Adrenal gland (tissue), 12 donors: ENCODE data around the gene PIN4. TPM values are rescaled to one million over a fixed set of nuclear protein-coding genes. Genes with fewer than 3 reads are reported as not detected.
"Not testable (repeated sequence)": the region's sequence is repeated elsewhere in the genome, so short reads cannot be mapped to it uniquely, and the experiment has no call there.

Experiments used
- DNase-seq, 7 donors: peaks; one replicate each; pipeline ENCODE4 v3.0.0-alpha.2; 2019 to 2020
- H3K27ac ChIP-seq, 5 donors: fragments of 200-600 bp; sonication (generic) in 4 of 5; 1 replicate in 3 of 5; 2 replicates in 2 of 5; pipeline versions ENCODE4 v1.5.1 to v1.8.0; 2016 to 2020; ENCODE audit warnings: mild to moderate bottlenecking in 1 of 5
- H3K27me3 ChIP-seq: fragments of 200-600 bp; 2 replicates; pipeline ENCODE4 v1.8.0; 2021
- H3K36me3 ChIP-seq, 2 donors: fragments of 200-600 bp; replicated peaks in 1 of 2; 1 replicate in 1 of 2; 2 replicates in 1 of 2; pipeline versions ENCODE4 v1.5.1 to v1.8.0; 2018 to 2022
- H3K4me1 ChIP-seq, 2 donors: fragments of 200-600 bp; replicated peaks in 1 of 2; 1 replicate in 1 of 2; 2 replicates in 1 of 2; pipeline versions ENCODE4 v1.5.1 to v1.8.0; 2018 to 2021
- H3K4me3 ChIP-seq, 4 donors: fragments of 200-600 bp; sonication (generic) in 3 of 4; one replicate each; pipeline ENCODE4 v1.5.1; 2016 to 2018
- H3K9me3 ChIP-seq, 3 donors: fragments of 200-600 bp; sonication (generic) in 1 of 3; replicated peaks in 1 of 3; 1 replicate in 2 of 3; 2 replicates in 1 of 3; pipeline versions ENCODE4 v1.5.1 to v1.8.0; 2016 to 2021
- POLR2A ChIP-seq, 2 donors: fragments of 450-650 bp; IDR thresholded peaks; one replicate each; pipeline ENCODE4 v1.6.1; 2017; ENCODE audit warnings: antibody characterized with exemption in 2 of 2, mild to moderate bottlenecking in 2 of 2, moderate library complexity in 1 of 2
- WGBS, 4 donors: extraction: QIAGEN DNeasy Blood & Tissue Kit in 2 of 4; methylation state at CpG; one replicate each; pipeline versions ENCODE4 v1.1.5 to v1.1.7; 2013 to 2017; 5-methylcytosine and 5-hydroxymethylcytosine counted together
- intact Hi-C, 2 donors: fragments of 100-400 bp; cut with DNase I; formaldehyde crosslinking; loops; one replicate each; pipeline versions ENCODE4 v1.14.1 to v1.15.0; 2022 to 2023
- polyA plus RNA-seq, 3 donors: library from polyadenylated mRNA; stranded (reverse); fragments of 200-250 nt in 2 of 3; fragments of 350-450 nt in 1 of 3; fragmentation: Illumina TruSeq in 1 of 3; extraction: RNeasy Lipid Tissue Mini Kit (QIAGEN cat#74804) in 1 of 3; gene quantifications; one replicate each; pipeline ENCODE4 v1.2.3, GENCODE V29; 2013 to 2014
- total RNA-seq, 9 donors: library from RNA; depleted of rRNA in 4 of 9; stranded (reverse); fragments of >200 nt in 4 of 9; fragments of 120-200 nt in 1 of 9; fragmentation: NEBNext Ultra II Directional in 1 of 9; extraction: Animal tissue kit (Norgen Biotek cat#: 25700) in 1 of 9; gene quantifications; one replicate each; pipeline versions ENCODE4 v1.1.0 to v1.2.4, GENCODE V29; 2013 to 2023
- TF ChIP-seq, protein P1 (sequence below), 6 experiments: fragments of 450-650 bp in 4 of 6; fragments of 200-600 bp in 2 of 6; sonication (generic) in 1 of 6; IDR thresholded peaks; 1 replicate in 5 of 6; 2 replicates in 1 of 6; pipeline versions ENCODE4 v1.5.1 to v1.8.0; 2016 to 2021; ENCODE audit warnings: antibody characterized with exemption in 6 of 6, mild to moderate bottlenecking in 2 of 6, moderate library complexity in 1 of 6
- donor health status: healthy with polysubstance abuse.
- donor health status: Bipolar disorder and iron deficiency.
- donor health status: DM: yes; HTN: yes; CAD: no.
- donor health status: DM: no; HTN: no; CAD: no.
- donor health status: DM: no; HTN: no; CAD: no.
- donor health status: DM: yes; HTN: yes; CAD: no.

The PIN4 gene
- total and polyA plus RNA-seq, 12 donors: 2.7 to 58.4 (median 9.3) TPM

DNA sequence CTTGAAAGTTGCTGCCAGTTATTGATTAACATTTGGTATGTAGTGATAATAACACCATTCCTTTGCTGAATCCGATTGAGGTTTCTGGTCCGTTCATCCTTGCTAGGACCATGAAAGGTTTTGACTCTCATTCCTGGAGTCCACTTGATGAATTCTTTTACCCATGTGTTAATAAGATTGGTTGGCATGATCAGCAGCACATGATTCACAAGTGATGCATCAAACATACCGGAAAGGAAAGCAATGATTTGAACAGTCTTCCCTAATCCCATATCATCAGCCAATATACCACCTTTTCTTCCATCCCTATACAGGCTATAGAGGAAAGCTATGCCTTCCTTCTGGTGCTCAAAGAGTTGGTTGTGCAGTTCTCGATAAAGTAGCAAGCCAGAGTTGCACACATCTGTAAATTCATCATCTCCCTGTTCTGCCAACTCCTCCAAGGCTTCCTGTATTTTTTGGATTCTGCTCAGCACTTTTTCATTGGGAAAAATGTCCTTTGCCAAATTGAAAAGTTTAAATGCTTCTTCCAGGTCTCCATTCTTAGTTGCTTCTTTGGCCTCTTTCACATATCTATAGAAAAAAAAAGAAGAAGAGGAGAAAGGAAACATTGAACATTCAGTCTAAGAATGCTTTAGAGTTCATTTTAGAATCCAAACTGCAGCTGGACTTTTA is 26.7 kb downstream of the PIN4 start:
- Histone ChIP-seq H3K36me3 (no peaks in the 10 kb centered on the region), H3K27me3 (no peaks in the 10 kb centered on the region), H3K4me1 (no peaks in the 10 kb centered on the region), H3K4me3 (no peak overlapping the region), H3K27ac (no peak overlapping the region), H3K9me3 (no peaks in the 10 kb centered on the region)
- DNase-seq: no peak
- intact Hi-C loops: no loop called here
- 86 to 94% (median 91%) methylated on average over 2 to 4 of the region's 4 CpGs for WGBS, 4 donors
- TF ChIP-seq POLR2A (IDR thresholded peaks at IDR 0.05): no peak
- TF ChIP-seq, protein P1, sequence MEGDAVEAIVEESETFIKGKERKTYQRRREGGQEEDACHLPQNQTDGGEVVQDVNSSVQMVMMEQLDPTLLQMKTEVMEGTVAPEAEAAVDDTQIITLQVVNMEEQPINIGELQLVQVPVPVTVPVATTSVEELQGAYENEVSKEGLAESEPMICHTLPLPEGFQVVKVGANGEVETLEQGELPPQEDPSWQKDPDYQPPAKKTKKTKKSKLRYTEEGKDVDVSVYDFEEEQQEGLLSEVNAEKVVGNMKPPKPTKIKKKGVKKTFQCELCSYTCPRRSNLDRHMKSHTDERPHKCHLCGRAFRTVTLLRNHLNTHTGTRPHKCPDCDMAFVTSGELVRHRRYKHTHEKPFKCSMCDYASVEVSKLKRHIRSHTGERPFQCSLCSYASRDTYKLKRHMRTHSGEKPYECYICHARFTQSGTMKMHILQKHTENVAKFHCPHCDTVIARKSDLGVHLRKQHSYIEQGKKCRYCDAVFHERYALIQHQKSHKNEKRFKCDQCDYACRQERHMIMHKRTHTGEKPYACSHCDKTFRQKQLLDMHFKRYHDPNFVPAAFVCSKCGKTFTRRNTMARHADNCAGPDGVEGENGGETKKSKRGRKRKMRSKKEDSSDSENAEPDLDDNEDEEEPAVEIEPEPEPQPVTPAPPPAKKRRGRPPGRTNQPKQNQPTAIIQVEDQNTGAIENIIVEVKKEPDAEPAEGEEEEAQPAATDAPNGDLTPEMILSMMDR (IDR thresholded peaks at IDR 0.05): no peak

DNA sequence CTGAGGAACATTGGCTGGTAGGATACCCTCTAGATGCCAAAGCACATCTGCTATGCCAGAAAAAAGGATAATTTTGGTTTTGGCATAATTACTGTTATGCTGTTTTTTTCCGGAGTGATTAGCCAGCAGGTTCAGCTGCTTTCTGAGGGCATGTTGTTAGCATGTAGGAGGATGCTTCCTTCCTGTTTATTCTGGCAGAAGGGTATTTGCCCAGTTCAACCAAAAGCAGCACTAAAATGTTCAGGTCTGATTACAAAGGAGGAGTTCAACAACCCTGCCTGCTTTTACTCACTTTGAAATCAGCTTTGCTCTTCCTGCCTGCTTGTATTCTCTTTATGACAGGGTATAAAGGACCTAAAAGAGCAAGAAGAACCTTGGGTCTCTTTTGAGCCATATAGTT is 35.4 kb downstream of the PIN4 start:
- no peaks in the 10 kb centered on the region for H3K36me3 ChIP-seq
- no peaks in the 10 kb centered on the region for H3K9me3 ChIP-seq
- H3K27me3 ChIP-seq: no peaks in the 10 kb centered on the region
- DNase-seq: no peak
- WGBS, 4 donors: 58 to 82% (median 70%) methylated on average over 1 of the region's 1 CpG
- no peaks in the 10 kb centered on the region for H3K4me1 ChIP-seq
- intact Hi-C loops: no loop called here
- TF ChIP-seq, protein P1 (IDR thresholded peaks at IDR 0.05): no peak
- no peak for TF ChIP-seq POLR2A (IDR thresholded peaks at IDR 0.05)
- H3K4me3 ChIP-seq: no peak overlapping the region
- no peak overlapping the region for H3K27ac ChIP-seq

DNA sequence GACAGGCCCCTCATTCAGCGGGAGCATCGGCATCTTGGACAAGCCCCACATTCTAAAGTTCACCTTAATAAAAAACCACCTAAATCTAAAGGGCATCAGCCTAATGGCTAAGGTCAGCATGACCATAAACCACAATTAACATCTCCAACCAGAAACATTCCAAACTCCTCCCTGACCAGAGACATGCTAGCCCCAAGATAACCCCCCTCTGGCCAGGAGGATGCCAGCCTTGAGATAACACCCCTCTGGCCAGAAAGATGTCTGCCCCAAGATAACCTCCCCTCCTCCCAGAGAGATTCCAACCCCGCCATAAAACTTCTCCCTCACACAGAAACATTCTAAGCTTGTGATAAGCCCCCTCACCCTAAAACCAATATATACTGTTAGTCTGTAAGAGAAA is 38.8 kb downstream of the PIN4 start:
- intact Hi-C loops, H3K27ac ChIP-seq, DNase-seq, H3K4me3 ChIP-seq, H3K36me3 ChIP-seq, H3K27me3 ChIP-seq, H3K4me1 ChIP-seq, H3K9me3 ChIP-seq: not testable (repeated sequence)
- WGBS, 4 donors: 91 to 100% (median 95%) methylated on average over 3 of the region's 3 CpGs

DNA sequence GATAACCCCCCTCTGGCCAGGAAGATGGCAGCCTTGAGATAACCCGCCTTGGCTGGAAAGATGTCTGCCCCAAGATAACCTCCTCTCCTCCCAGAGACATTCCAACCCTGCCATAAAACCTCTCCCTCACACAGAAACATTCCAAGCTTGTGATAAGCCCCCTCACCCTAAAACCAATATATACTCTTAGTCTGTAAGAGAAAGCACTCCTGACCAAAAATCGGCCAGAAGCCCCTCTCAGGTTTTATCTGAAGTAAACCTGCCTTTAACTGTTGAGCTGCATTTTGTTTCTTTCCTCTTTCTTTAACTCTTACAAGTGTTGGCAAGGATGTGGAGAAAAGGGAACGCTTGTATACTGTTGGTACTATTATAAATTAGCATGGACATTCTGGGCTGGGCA is 48.7 kb downstream of the PIN4 start:
- no peaks in the 10 kb centered on the region for H3K4me1 ChIP-seq
- no peak overlapping the region for H3K27ac ChIP-seq
- H3K27me3 ChIP-seq: no peaks in the 10 kb centered on the region
- 84 to 99% (median 91%) methylated on average over 2 to 3 of the region's 3 CpGs for WGBS, 4 donors
- H3K36me3 ChIP-seq: no peaks in the 10 kb centered on the region
- no peaks in the 10 kb centered on the region for H3K9me3 ChIP-seq
- no peak for DNase-seq
- H3K4me3 ChIP-seq: no peak overlapping the region
- intact Hi-C loops: no loop called here
- no peak for TF ChIP-seq POLR2A (IDR thresholded peaks at IDR 0.05)
- TF ChIP-seq, protein P1 (IDR thresholded peaks at IDR 0.05): no peak

DNA sequence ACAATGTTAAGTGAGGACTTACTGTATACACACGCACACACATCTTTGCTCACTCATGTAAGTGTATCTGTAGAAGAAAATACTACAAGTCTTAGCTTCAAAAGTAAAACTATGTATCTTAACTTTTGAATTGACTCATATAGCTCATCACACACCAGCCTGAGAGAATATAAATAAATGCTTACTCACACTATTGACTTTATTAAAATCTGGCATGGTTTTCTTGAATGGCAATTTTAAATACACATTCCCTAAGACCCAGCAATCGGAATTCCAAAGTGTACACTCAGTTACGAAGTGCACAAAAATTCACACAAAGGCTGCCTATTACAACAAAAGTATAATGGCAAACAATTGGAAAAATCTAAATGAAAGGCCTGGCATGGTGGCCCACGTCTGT is 55.3 kb downstream of the PIN4 start:
- Histone ChIP-seq H3K4me1 (no peaks in the 10 kb centered on the region), H3K27me3 (peaks cover 6% of the 10 kb centered on the region), H3K36me3 (no peaks in the 10 kb centered on the region), H3K4me3 (no peak overlapping the region), H3K9me3 (no peaks in the 10 kb centered on the region), H3K27ac (no peak overlapping the region)
- TF ChIP-seq, protein P1 (IDR thresholded peaks at IDR 0.05): no peak
- DNase-seq: no peak
- intact Hi-C loops: no loop called here
- WGBS, 4 donors: 78 to 93% (median 87%) methylated on average over 4 of the region's 4 CpGs
